Thoracic aorta (tissue), 2 donors: ENCODE results near the gene CLCN4. TPM values are rescaled to one million over a fixed set of nuclear protein-coding genes. Genes with fewer than 3 reads are reported as not detected.

Source experiments
- ATAC-seq: fragments of 150-250 bp; one replicate; pipeline ENCODE4 v1.8.0; 2017; ENCODE audit warnings: low read depth; ENCODE audit not compliant: insufficient number of reproducible peaks, low FRiP score
- DNase-seq: peaks from one replicate; pipeline ENCODE4 v3.0.0-alpha.2; 2020; ENCODE audit warnings: low spot score
- H3K27ac ChIP-seq, 2 donors: fragments of 200-600 bp; sonication (generic); 1 replicate in 1 of 2; 2 replicates in 1 of 2; pipeline ENCODE4 v1.5.1; 2016; ENCODE audit warnings: mild to moderate bottlenecking in 2 of 2, moderate library complexity in 2 of 2
- H3K27me3 ChIP-seq: fragments of 200-600 bp; sonication (generic); replicated peaks from 2 replicates; pipeline ENCODE4 v1.6.0; 2016; ENCODE audit warnings: mild to moderate bottlenecking; ENCODE audit not compliant: insufficient read depth
- H3K36me3 ChIP-seq: fragments of 200-600 bp; sonication (generic); one replicate; pipeline ENCODE4 v1.5.1; 2016
- H3K4me1 ChIP-seq, 2 donors: fragments of 200-600 bp; sonication (generic); 1 replicate in 1 of 2; 2 replicates in 1 of 2; pipeline versions ENCODE4 v1.5.1 to v1.6.0; 2016; ENCODE audit warnings: low read depth in 2 of 2, mild to moderate bottlenecking in 1 of 2; ENCODE audit not compliant: control insufficient read depth in 1 of 2
- H3K4me3 ChIP-seq: fragments of 200-600 bp; sonication (generic); 2 replicates; pipeline ENCODE4 v1.5.1; 2016; ENCODE audit warnings: mild to moderate bottlenecking
- H3K9me3 ChIP-seq: fragments of 200-600 bp; sonication (generic); 2 replicates; pipeline ENCODE4 v1.5.1; 2016
- total RNA-seq, 2 donors: library from RNA; depleted of rRNA; stranded (reverse); fragments of >200 nt; gene quantifications; one replicate each; pipeline versions ENCODE4 v1.1.0 to v1.2.3, GENCODE V29; 2016
- TF ChIP-seq, protein P1 (sequence below): fragments of 200-600 bp; sonication (generic); IDR thresholded peaks from one replicate; pipeline ENCODE4 v1.5.1; 2019; ENCODE audit warnings: antibody characterized with exemption

Gene CLCN4
- total RNA-seq, 2 donors from 2014 or later, result 3.5 to 5.6 TPM

DNA sequence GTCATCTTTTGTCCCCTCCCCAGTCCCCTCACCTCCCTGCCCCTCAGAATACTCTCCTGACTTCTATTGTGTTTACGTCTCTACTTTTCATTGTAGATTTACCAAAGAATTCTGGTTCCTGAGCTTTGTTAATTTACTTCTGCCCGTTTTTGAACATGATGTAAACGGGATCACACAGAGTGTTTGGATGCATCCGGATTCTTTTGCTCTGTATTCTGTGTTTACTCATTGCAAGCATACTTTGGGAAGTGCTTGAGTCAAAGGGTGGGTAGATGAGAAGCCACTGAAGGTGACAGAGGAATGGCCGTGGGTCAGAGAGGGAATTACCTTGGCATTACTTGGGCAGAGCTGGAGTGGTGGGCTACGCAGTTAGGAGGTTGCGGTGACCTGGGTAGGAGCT lies 18.0 kb downstream of the CLCN4 start:
- Histone ChIP-seq H3K9me3 (no peaks in the 10 kb centered on the region), H3K4me1 (peaks cover 0 to 26% of the 10 kb centered on the region in 2 donors), H3K27ac (peak overlapping the region in 1 of 2 donors; percentile 47), H3K27me3 (no peaks in the 10 kb centered on the region), H3K36me3 (no peaks in the 10 kb centered on the region), H3K4me3 (no peak overlapping the region)
- no peak for ATAC-seq
- DNase-seq, result no peak
- TF ChIP-seq, protein P1, sequence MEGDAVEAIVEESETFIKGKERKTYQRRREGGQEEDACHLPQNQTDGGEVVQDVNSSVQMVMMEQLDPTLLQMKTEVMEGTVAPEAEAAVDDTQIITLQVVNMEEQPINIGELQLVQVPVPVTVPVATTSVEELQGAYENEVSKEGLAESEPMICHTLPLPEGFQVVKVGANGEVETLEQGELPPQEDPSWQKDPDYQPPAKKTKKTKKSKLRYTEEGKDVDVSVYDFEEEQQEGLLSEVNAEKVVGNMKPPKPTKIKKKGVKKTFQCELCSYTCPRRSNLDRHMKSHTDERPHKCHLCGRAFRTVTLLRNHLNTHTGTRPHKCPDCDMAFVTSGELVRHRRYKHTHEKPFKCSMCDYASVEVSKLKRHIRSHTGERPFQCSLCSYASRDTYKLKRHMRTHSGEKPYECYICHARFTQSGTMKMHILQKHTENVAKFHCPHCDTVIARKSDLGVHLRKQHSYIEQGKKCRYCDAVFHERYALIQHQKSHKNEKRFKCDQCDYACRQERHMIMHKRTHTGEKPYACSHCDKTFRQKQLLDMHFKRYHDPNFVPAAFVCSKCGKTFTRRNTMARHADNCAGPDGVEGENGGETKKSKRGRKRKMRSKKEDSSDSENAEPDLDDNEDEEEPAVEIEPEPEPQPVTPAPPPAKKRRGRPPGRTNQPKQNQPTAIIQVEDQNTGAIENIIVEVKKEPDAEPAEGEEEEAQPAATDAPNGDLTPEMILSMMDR, result no peak

DNA sequence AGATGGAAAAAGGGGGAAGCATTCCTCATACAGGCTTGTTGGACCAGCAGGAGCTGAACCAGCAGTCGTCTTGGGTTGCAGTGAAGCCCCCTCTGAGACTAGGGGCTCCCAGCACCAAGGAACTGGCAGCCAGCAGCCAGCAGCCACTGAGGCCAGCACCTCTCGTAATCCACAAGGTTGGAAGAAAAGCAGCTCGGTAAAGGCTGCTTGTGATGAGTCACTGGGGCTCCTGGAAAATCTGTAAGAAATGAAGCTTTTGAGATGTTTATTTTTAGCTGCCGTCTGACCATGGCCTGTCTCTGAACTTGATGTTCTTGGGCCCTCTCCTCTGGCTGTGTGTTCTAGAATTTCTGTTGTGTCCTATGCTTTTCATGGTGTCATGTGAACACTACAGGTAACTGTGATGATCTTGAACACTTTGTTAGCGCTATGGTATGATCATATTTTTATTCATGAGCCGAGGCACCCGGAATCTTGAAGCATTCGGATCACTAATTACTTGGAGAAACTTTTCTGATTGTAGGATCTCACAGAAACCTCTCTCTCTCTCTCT lies 18.6 kb downstream of the CLCN4 start:
- peaks cover 0 to 26% of the 10 kb centered on the region in 2 donors for H3K4me1 ChIP-seq
- no peaks in the 10 kb centered on the region for H3K27me3 ChIP-seq
- no peaks in the 10 kb centered on the region for H3K9me3 ChIP-seq
- peak overlapping the region in 1 of 2 donors; percentile 47 for H3K27ac ChIP-seq
- TF ChIP-seq, protein P1, result no peak
- H3K4me3 ChIP-seq, result no peak overlapping the region
- ATAC-seq (no peak), DNase-seq (no peak)
- no peaks in the 10 kb centered on the region for H3K36me3 ChIP-seq

DNA sequence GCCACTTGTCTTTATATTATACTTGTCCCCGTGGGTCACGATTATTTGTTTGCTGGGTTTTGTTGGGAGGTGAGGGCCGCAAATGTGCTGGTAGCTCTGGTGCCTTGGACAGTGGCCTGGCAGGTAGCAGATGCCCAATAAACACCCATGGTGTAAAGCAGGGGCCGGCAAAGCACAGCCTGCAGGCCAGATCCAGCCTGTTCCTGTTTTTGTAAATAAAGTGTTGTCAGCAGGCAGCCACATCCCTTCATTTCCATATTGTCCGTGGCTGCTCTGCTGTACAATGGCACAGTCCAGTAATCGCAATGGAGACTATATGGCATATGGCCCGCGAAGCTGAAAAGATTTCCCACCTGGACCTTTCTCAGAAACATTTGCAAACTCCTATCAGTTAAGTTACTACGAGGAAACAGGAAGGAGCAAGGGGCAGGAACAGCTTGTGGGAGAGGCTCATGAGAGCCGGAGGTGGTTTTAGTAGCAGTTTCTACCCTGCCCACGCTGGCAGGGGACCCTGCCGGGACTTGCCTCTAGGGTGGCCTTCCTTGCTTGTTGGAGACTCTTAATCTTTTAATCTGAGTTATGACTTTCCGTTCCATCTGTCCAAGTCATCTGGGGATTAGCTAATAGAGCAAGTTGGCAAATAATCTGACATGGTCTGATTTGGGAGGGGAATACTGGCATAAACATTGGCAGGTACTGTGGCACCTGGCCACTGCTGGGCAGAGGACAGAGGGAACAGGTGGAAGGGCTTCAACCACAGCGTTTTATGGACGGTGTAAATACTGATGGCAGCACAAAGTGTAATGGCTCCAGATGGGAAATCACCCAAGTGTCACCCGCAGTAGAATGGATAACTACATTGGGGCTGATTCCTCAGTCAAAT lies 19.6 kb downstream of the CLCN4 start:
- no peak overlapping the region for H3K27ac ChIP-seq

DNA sequence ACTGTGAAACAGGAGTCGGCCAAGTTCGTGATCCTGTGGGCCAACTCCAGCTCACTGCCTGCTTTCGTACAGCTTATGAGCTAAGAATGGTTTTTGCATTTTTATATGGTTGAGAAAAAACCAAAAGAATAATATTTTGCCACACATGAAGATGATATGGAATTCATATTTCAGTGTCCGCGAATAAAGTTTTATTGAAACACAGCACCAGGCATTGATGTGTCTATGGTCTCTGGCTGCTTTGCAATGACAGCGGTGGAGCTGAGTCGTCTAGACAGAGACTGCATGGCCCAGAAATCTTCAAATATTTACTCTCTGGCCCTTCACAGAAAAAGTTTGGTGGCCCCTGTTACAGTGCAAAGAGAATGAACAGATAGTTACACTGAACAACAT lies 20.2 kb downstream of the CLCN4 start:
- H3K4me1 ChIP-seq, result peaks cover 0 to 26% of the 10 kb centered on the region in 2 donors
- H3K27ac ChIP-seq, result no peak overlapping the region
- no peaks in the 10 kb centered on the region for H3K27me3 ChIP-seq
- TF ChIP-seq, protein P1, result no peak
- DNase-seq, result no peak
- H3K9me3 ChIP-seq, result no peaks in the 10 kb centered on the region
- H3K36me3 ChIP-seq, result no peaks in the 10 kb centered on the region
- ATAC-seq, result no peak
- H3K4me3 ChIP-seq, result no peak overlapping the region

More for the DNA sequence above, 19.6 kb downstream of the CLCN4 start:
- Histone ChIP-seq H3K36me3 (no peaks in the 10 kb centered on the region), H3K4me3 (no peak overlapping the region), H3K4me1 (peaks cover 0 to 26% of the 10 kb centered on the region in 2 donors), H3K27me3 (no peaks in the 10 kb centered on the region), H3K9me3 (no peaks in the 10 kb centered on the region)
- TF ChIP-seq, protein P1, result no peak
- DNase-seq (no peak), ATAC-seq (no peak)

DNA sequence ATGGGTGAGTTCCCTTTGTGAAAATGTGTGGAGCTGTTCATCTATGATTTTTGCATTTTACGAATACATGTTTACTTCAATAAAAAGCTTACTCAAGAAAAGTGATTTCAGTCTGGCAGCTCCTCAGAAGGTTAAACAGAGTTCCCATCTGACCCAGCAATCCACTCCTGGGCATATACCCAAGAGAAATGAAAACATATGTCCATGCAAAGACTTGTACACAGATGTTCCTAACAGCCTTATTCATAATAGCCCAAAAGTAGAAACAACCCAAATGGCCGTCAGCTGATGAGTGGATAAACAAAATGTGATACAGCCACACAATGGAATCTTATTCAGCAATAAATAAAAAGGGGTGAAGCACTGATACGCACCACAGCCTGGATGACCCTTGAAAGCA lies 20.8 kb downstream of the CLCN4 start:
- Histone ChIP-seq H3K27me3 (no peaks in the 10 kb centered on the region), H3K36me3 (no peaks in the 10 kb centered on the region), H3K4me3 (no peak overlapping the region), H3K27ac (no peak overlapping the region), H3K4me1 (peaks cover 0 to 26% of the 10 kb centered on the region in 2 donors), H3K9me3 (no peaks in the 10 kb centered on the region)
- ATAC-seq (no peak), DNase-seq (no peak)
- TF ChIP-seq, protein P1, result no peak
